ENCODE data around the gene GALNT16. TPM values are rescaled to one million over a fixed set of nuclear protein-coding genes. Genes with fewer than 3 reads are reported as not detected.
A peak's percentile ranks its signal among the peaks of the same experiment; 100 is the strongest.

The GALNT16 gene
- total RNA-seq, 1 donor from 2014 or later: 3.5 TPM

- H3K36me3 Mint-ChIP-seq: peaks cover 2% of the 10 kb centered on the region
- no peaks in the 10 kb centered on the region for H3K79me2 ChIP-seq (ENCODE audit: low read depth)
- no peak for DNase-seq (ENCODE audit: low spot score)
These were observed 60.8 kb downstream of the GALNT16 start for GRCh38 chr14:69320581-69321365.

GRCh38 chr14:69321601-69322330, 61.8 kb downstream of the GALNT16 start:
- no peak for TF ChIP-seq CTCF (IDR thresholded peaks at IDR 0.05)
- TF ChIP-seq EZH2 (IDR thresholded peaks at IDR 0.05): no peak
- TF ChIP-seq EZH2phosphoT487 (IDR thresholded peaks at IDR 0.05): no peak
- Histone ChIP-seq H3K79me2 (ENCODE audit: low read depth) (no peaks in the 10 kb centered on the region), H2AFZ (replicated peaks) (no peak overlapping the region), H3K4me2 (no peak overlapping the region), H3K27me3 (no peaks in the 10 kb centered on the region), H3K9me3 (ENCODE audit: low read depth) (no peaks in the 10 kb centered on the region), H3K9ac (no peak overlapping the region), H3K36me3 (no peaks in the 10 kb centered on the region), H3K27ac (no peak overlapping the region), H3F3A (ENCODE audit: low read depth) (no peaks in the 10 kb centered on the region), H4K20me1 (ENCODE audit: low read depth) (no peaks in the 10 kb centered on the region), H3K4me3 (no peak overlapping the region), H3K4me1 (peaks cover 9% of the 10 kb centered on the region)
- Mint-ChIP-seq H3K4me1 (peaks cover 14% of the 10 kb centered on the region), H3K4me3 (no peak overlapping the region), H3K27me3 (ENCODE audit: insufficient read depth, low read depth) (peaks cover 3% of the 10 kb centered on the region), H3K36me3 (no peaks in the 10 kb centered on the region), H3K27ac (no peak overlapping the region), H3K9me3 (no peaks in the 10 kb centered on the region)
- DNase-seq (ENCODE audit: low spot score): no peak

More at GRCh38 chr14:69320581-69321365, 60.8 kb downstream of the GALNT16 start:
- Mint-ChIP-seq H3K27ac (peak overlapping the region; percentile 82), H3K4me3 (no peak overlapping the region), H3K27me3 (ENCODE audit: insufficient read depth, low read depth) (peaks cover 3% of the 10 kb centered on the region), H3K4me1 (peaks cover 20% of the 10 kb centered on the region), H3K9me3 (no peaks in the 10 kb centered on the region)
- Histone ChIP-seq H3K4me3 (no peak overlapping the region), H3F3A (ENCODE audit: low read depth) (no peaks in the 10 kb centered on the region), H4K20me1 (ENCODE audit: low read depth) (no peaks in the 10 kb centered on the region), H2AFZ (replicated peaks) (no peak overlapping the region), H3K4me2 (no peak overlapping the region), H3K36me3 (no peaks in the 10 kb centered on the region), H3K9me3 (ENCODE audit: low read depth) (no peaks in the 10 kb centered on the region), H3K9ac (no peak overlapping the region), H3K27ac (no peak overlapping the region), H3K4me1 (peaks cover 9% of the 10 kb centered on the region), H3K27me3 (no peaks in the 10 kb centered on the region)
- TF ChIP-seq EZH2 (IDR thresholded peaks at IDR 0.05) (no peak), CTCF (IDR thresholded peaks at IDR 0.05) (no peak), EZH2phosphoT487 (IDR thresholded peaks at IDR 0.05) (no peak)

- Histone ChIP-seq H2AFZ (replicated peaks) (peak overlapping the region; percentile 45), H3K9ac (no peak overlapping the region), H3K27me3 (no peaks in the 10 kb centered on the region), H3K4me2 (peak overlapping the region; percentile 27), H3K79me2 (ENCODE audit: low read depth) (no peaks in the 10 kb centered on the region), H3K36me3 (no peaks in the 10 kb centered on the region), H3K4me3 (no peak overlapping the region), H3F3A (ENCODE audit: low read depth) (peaks cover under 1% of the 10 kb centered on the region), H3K27ac (no peak overlapping the region), H3K4me1 (peaks cover 9% of the 10 kb centered on the region), H3K9me3 (ENCODE audit: low read depth) (no peaks in the 10 kb centered on the region), H4K20me1 (ENCODE audit: low read depth) (no peaks in the 10 kb centered on the region)
- Mint-ChIP-seq H3K4me1 (peaks cover 14% of the 10 kb centered on the region), H3K36me3 (peaks cover 2% of the 10 kb centered on the region), H3K27ac (peak overlapping the region; percentile 97), H3K9me3 (peaks cover 2% of the 10 kb centered on the region), H3K4me3 (no peak overlapping the region), H3K27me3 (ENCODE audit: insufficient read depth, low read depth) (peaks cover 3% of the 10 kb centered on the region)
- TF ChIP-seq CTCF (IDR thresholded peaks at IDR 0.05): no peak
- TF ChIP-seq EZH2 (IDR thresholded peaks at IDR 0.05): no peak
- TF ChIP-seq EZH2phosphoT487 (IDR thresholded peaks at IDR 0.05): no peak
- DNase-seq (ENCODE audit: low spot score): no peak
These were observed 63.5 kb downstream of the GALNT16 start for GRCh38 chr14:69323266-69323998.
